OCI-LY1 (cell line): Measurements from ENCODE around the gene FAM181B.

Experiments
- EZH2 ChIP-seq: fragments of 200-600 bp; sonication (generic), shearing (Covaris generic); IDR thresholded peaks from 2 replicates; pipeline ENCODE4 v1.8.0; 2017; ENCODE audit warnings: borderline replicate concordance, mixed run types, mild to moderate bottlenecking, antibody characterized with exemption, low read length, moderate library complexity, mixed read lengths
- TF ChIP-seq, protein P1 (sequence below): fragments of 200-600 bp; sonication (generic), shearing (Covaris generic); IDR thresholded peaks from 2 replicates; pipeline ENCODE4 v1.5.1; 2017; ENCODE audit warnings: mild to moderate bottlenecking, antibody characterized with exemption, low read length, moderate library complexity, mixed read lengths

DNA sequence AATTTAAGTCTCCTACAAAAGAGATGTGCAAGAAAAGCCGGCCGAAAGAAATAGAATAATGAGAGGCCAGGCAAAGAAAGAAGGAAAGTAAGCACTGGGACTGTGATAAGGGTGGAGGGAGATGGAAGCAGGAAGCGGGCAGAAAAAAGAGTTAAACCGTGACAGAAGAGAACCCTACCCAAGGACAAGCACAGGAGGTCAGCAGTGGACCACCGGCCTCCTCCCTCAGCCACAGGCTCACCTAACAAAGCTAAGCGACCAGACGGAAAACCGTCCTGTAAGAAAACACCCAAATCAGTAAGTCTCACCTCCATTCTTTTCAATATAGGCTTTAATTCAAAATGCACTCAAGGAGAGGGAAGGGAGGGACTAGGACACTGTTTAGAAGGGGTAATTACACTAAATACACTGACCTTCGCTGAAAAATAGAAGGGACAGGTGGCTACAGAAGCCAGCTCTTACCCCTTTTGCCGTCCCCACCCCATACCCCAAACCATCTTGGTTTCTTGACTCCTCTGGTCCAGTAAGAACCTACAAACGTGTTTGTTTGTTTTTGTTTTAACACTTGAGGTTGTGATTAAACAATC, 1.9 kb downstream of the FAM181B start:
- TF ChIP-seq EZH2, result no peak
- TF ChIP-seq, protein P1, sequence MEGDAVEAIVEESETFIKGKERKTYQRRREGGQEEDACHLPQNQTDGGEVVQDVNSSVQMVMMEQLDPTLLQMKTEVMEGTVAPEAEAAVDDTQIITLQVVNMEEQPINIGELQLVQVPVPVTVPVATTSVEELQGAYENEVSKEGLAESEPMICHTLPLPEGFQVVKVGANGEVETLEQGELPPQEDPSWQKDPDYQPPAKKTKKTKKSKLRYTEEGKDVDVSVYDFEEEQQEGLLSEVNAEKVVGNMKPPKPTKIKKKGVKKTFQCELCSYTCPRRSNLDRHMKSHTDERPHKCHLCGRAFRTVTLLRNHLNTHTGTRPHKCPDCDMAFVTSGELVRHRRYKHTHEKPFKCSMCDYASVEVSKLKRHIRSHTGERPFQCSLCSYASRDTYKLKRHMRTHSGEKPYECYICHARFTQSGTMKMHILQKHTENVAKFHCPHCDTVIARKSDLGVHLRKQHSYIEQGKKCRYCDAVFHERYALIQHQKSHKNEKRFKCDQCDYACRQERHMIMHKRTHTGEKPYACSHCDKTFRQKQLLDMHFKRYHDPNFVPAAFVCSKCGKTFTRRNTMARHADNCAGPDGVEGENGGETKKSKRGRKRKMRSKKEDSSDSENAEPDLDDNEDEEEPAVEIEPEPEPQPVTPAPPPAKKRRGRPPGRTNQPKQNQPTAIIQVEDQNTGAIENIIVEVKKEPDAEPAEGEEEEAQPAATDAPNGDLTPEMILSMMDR, result no peak
